GM12878 (cell line): Measurements from ENCODE around the gene ENOX1. TPM values are rescaled to one million over a fixed set of nuclear protein-coding genes. Genes with fewer than 3 reads are reported as not detected.

Experiments
- CREM ChIP-seq: IDR thresholded peaks from 2 replicates; pipeline ENCODE4 v1.6.1; 2014; ENCODE audit warnings: antibody characterized with exemption, low read depth
- RELB ChIP-seq: fragments of 450-650 bp; IDR thresholded peaks from 2 replicates; pipeline ENCODE4 v1.6.1; 2017; ENCODE audit warnings: low read depth, mild to moderate bottlenecking, moderate library complexity
- ZNF592 ChIP-seq: fragments of 450-650 bp; IDR thresholded peaks from 2 replicates; pipeline ENCODE4 v1.6.1; 2017; ENCODE audit warnings: mild to moderate bottlenecking, moderate library complexity
- ZSCAN29 ChIP-seq: fragments of 450-650 bp; IDR thresholded peaks from 2 replicates; pipeline ENCODE4 v1.6.1; 2017; ENCODE audit warnings: mild to moderate bottlenecking, moderate library complexity
- polyA plus RNA-seq, 11 experiments: library from polyadenylated mRNA; depleted of rRNA in 4 of 11; unstranded in 6 of 11; stranded (reverse) in 5 of 11; fragments of >200 nt; fragmentation: Nextera tagmentation in 4 of 11; fragmentation: Illumina TruSeq in 1 of 11; extraction: Ambion mirVana in 4 of 11; extraction: Trizol in 1 of 11; gene quantifications; 1 replicate in 1 of 11; 2 replicates in 10 of 11; pipeline versions ENCODE4 v1.2.1 to v1.2.3, GENCODE V29; 2011 to 2016; ENCODE audit warnings: inconsistent platforms in 2 of 11, missing spikeins in 2 of 11, low read depth in 1 of 11
- total RNA-seq, 4 experiments: library from RNA; depleted of rRNA in 3 of 4; stranded (reverse); fragments of >200 nt in 3 of 4; fragmentation: Illumina TruSeq in 1 of 4; extraction: Trizol in 1 of 4; gene quantifications; 2 replicates each; pipeline versions ENCODE4 v1.2.1 to v1.2.3, GENCODE V29; 2013 to 2021

ENOX1 gene
- total and polyA plus RNA-seq, 10 of the 15 experiments (the other 5 are each of a cell fraction or from before 2014, with no cell fraction given): 0.11 to 0.26 (median 0.15) TPM

- TF ChIP-seq CREM (peak; percentile 25; the same call in 1 of the 2 replicates), ZSCAN29 (no peak), RELB (peak; percentile 93), ZNF592 (peak; percentile 52; the same call in 1 of the 2 replicates)
- TF ChIP-seq, all 136 proteins: peak for 30
Measured at GRCh38 chr13:43307921-43308433, 478.8 kb downstream of the ENOX1 start (continued).
